GM12873 (cell line): ENCODE data around the gene PCDHGC5.

Source experiments
- CTCF ChIP-seq: IDR thresholded peaks from 2 replicates; pipeline ENCODE4 v1.5.1; 2012; ENCODE audit warnings: low read depth, mild to moderate bottlenecking, moderate library complexity, low read length, control low read depth; ENCODE audit not compliant: insufficient read depth; ENCODE audit errors: missing control alignments

PCDHGC5 gene

GRCh38 chr5:141484641-141485311 is 4.1 kb upstream of the PCDHGC5 start, which contains the start of gene PCDHGC4:
PCDHGC4 (plus strand) TSS chr5:141485030; CDS start chr5:141485174, 144 bp downstream.
- TF ChIP-seq CTCF, result no peak

- TF ChIP-seq CTCF, result no peak
Observed at GRCh38 chr5:141485321-141486055, 3.4 kb upstream of the PCDHGC5 start.

GRCh38 chr5:141486091-141486490 is 2.8 kb upstream of the PCDHGC5 start:
- TF ChIP-seq CTCF, result no peak

GRCh38 chr5:141487131-141487530 is 1.8 kb upstream of the PCDHGC5 start:
- no peak for TF ChIP-seq CTCF

- TF ChIP-seq CTCF, result no peak
Observed at GRCh38 chr5:141489841-141490240, 960 bp downstream of the PCDHGC5 start.

- no peak for TF ChIP-seq CTCF
Observed at GRCh38 chr5:141490271-141490670, 1.4 kb downstream of the PCDHGC5 start.

GRCh38 chr5:141490771-141491170 is 1.9 kb downstream of the PCDHGC5 start:
- no peak for TF ChIP-seq CTCF
